Glutamatergic neuron (in vitro differentiated cells): ENCODE data around the gene FMC1. TPM values are rescaled to one million over a fixed set of nuclear protein-coding genes. Genes with fewer than 3 reads are reported as not detected.
"Not testable (repeated sequence)": the region's sequence is repeated elsewhere in the genome, so short reads cannot be mapped to it uniquely, and the experiment has no call there.

Experiments
- DNase-seq: peaks from one replicate; pipeline ENCODE4 v3.0.0; 2022
- H3K27ac Mint-ChIP-seq: one replicate; pipeline ENCODE4 v1.8.0; 2020; ENCODE audit warnings: mild to moderate bottlenecking, mixed read lengths, inconsistent platforms; ENCODE audit not compliant: unreplicated experiment
- H3K27me3 Mint-ChIP-seq: one replicate; pipeline ENCODE4 v1.8.0; 2020; ENCODE audit warnings: mild to moderate bottlenecking, moderate library complexity, mixed read lengths, inconsistent platforms; ENCODE audit not compliant: unreplicated experiment
- H3K36me3 Mint-ChIP-seq: one replicate; pipeline ENCODE4 v1.8.0; 2020; ENCODE audit warnings: mild to moderate bottlenecking, mixed read lengths, inconsistent platforms; ENCODE audit not compliant: unreplicated experiment
- H3K4me1 Mint-ChIP-seq: one replicate; pipeline ENCODE4 v1.8.0; 2020; ENCODE audit warnings: mild to moderate bottlenecking, low read depth, mixed read lengths, inconsistent platforms; ENCODE audit not compliant: unreplicated experiment
- H3K4me3 Mint-ChIP-seq: one replicate; pipeline ENCODE4 v1.8.0; 2020; ENCODE audit warnings: mild to moderate bottlenecking, mixed read lengths, inconsistent platforms; ENCODE audit not compliant: unreplicated experiment
- H3K9me3 Mint-ChIP-seq: one replicate; pipeline ENCODE4 v1.8.0; 2020; ENCODE audit warnings: mild to moderate bottlenecking, moderate library complexity, mixed read lengths, inconsistent platforms; ENCODE audit not compliant: unreplicated experiment
- total RNA-seq: library from RNA; stranded (reverse); fragmentation: NEBNext Ultra II Directional; extraction: Animal tissue kit (Norgen Biotek cat#: 25700); gene quantifications from one replicate; pipeline ENCODE4 v1.2.1, GENCODE V29; 2021; ENCODE audit not compliant: unreplicated experiment
- TF ChIP-seq, protein P1 (sequence below): fragments of 200-600 bp; sonication (generic); IDR thresholded peaks from one replicate; pipeline ENCODE4 v1.5.0; 2021; ENCODE audit not compliant: partially characterized antibody, unreplicated experiment

The FMC1 gene
- total RNA-seq, 1 donor from 2014 or later = 40.1 TPM

DNA sequence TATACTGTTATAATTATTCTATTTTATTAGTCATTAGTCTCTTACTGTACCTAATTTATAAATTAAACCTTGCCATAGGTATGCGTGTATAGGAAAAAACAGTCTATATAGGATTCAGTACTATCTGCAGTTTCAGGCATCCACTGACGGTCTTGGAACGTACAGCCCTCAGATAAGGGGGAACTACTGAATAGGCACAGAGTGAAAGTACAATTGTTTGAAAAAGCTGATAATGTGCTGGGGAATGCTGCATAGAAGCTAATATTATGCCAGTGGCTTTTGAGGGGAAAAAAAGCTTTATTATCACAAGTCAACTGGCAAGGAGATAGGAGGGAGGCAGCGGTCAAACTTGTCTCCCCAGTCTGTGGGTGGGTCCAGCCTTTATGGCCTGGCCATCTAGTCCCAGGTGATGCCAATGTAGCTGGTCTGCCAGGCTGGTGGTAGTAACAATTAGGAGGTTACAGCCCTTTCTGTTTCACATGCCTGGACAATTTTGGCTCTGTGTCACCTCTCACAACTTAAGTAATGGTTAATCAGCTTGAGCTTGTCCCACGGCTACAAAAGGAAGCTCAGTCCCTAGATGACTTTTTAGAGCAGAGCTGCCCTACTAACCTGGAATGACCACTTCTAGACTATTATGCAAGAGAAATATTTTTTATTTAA is 8.3 kb upstream of the FMC1 start:
- Mint-ChIP-seq H3K4me3 (no peak overlapping the region), H3K27ac (no peak overlapping the region), H3K27me3 (no peaks in the 10 kb centered on the region), H3K9me3 (peaks cover 1% of the 10 kb centered on the region), H3K4me1 (no peaks in the 10 kb centered on the region), H3K36me3 (no peaks in the 10 kb centered on the region)
- TF ChIP-seq, protein P1, sequence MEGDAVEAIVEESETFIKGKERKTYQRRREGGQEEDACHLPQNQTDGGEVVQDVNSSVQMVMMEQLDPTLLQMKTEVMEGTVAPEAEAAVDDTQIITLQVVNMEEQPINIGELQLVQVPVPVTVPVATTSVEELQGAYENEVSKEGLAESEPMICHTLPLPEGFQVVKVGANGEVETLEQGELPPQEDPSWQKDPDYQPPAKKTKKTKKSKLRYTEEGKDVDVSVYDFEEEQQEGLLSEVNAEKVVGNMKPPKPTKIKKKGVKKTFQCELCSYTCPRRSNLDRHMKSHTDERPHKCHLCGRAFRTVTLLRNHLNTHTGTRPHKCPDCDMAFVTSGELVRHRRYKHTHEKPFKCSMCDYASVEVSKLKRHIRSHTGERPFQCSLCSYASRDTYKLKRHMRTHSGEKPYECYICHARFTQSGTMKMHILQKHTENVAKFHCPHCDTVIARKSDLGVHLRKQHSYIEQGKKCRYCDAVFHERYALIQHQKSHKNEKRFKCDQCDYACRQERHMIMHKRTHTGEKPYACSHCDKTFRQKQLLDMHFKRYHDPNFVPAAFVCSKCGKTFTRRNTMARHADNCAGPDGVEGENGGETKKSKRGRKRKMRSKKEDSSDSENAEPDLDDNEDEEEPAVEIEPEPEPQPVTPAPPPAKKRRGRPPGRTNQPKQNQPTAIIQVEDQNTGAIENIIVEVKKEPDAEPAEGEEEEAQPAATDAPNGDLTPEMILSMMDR = no peak
- no peak for DNase-seq

DNA sequence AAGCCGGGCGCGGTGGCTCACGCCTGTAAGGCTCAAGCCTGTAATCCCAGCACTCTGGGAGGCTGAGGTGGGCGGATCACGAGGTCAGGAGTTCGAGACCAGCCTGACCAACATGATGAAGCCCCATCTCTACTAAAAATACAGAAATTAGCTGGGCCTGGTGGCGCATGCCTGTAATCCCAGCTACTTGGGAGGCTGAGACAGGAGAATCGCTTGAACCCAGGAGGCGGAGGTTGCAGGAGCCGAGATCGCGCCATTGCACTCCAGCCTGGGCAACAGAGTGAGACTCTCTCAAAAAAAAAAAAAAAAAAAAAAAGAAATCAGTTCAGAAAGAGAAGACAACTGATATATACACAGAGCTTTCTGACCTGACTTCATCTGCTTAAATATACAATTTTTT is 7.7 kb upstream of the FMC1 start:
- not testable (repeated sequence) for H3K36me3 Mint-ChIP-seq, H3K4me3 Mint-ChIP-seq, H3K4me1 Mint-ChIP-seq, H3K27me3 Mint-ChIP-seq, H3K9me3 Mint-ChIP-seq, H3K27ac Mint-ChIP-seq, DNase-seq

GRCh38 chr7:139334399-139335150 is 6.6 kb upstream of the FMC1 start:
- Mint-ChIP-seq H3K36me3 (peaks cover 4% of the 10 kb centered on the region), H3K4me3 (no peak overlapping the region), H3K27me3 (peaks cover 2% of the 10 kb centered on the region), H3K4me1 (no peaks in the 10 kb centered on the region), H3K9me3 (peaks cover 5% of the 10 kb centered on the region), H3K27ac (no peak overlapping the region)
- DNase-seq = no peak
- TF ChIP-seq, protein P1 = no peak

- DNase-seq = no peak
- peaks cover 13% of the 10 kb centered on the region for H3K27me3 Mint-ChIP-seq
- H3K9me3 Mint-ChIP-seq = peaks cover 21% of the 10 kb centered on the region
- peaks cover 9% of the 10 kb centered on the region for H3K36me3 Mint-ChIP-seq
- TF ChIP-seq, protein P1 = no peak
- H3K27ac Mint-ChIP-seq = peak overlapping the region; percentile 82
- H3K4me3 Mint-ChIP-seq = peak overlapping the region; percentile 96
- H3K4me1 Mint-ChIP-seq = peaks cover 4% of the 10 kb centered on the region
Measured at GRCh38 chr7:139339025-139339424, 2.1 kb upstream of the FMC1 start.

GRCh38 chr7:139339698-139340036 is 1.5 kb upstream of the FMC1 start:
- Mint-ChIP-seq H3K27me3 (peaks cover 13% of the 10 kb centered on the region), H3K4me1 (peaks cover 4% of the 10 kb centered on the region), H3K4me3 (peak overlapping the region; percentile 96), H3K27ac (peak overlapping the region; percentile 100), H3K9me3 (peaks cover 21% of the 10 kb centered on the region), H3K36me3 (peaks cover 9% of the 10 kb centered on the region)
- DNase-seq = no peak
- TF ChIP-seq, protein P1 = no peak
